CD8-positive, alpha-beta memory T cell (primary cell): Measurements from ENCODE around the gene LPCAT4. TPM values are rescaled to one million over a fixed set of nuclear protein-coding genes. Genes with fewer than 3 reads are reported as not detected.
"Not testable (repeated sequence)": the region's sequence is repeated elsewhere in the genome, so short reads cannot be mapped to it uniquely, and the experiment has no call there.

ENCODE experiments used
- CTCF ChIA-PET: fragments of 350-600 bp; sonication (Branson Sonifier 250); formaldehyde crosslinking; loops from one replicate; lab custom pipeline; 2021; ENCODE audit warnings: antibody characterized with exemption; lab: Charles Lee
- POLR2A ChIA-PET: fragments of 350-600 bp; sonication (Branson Sonifier 250); formaldehyde crosslinking; loops from one replicate; lab custom pipeline; 2021; ENCODE audit warnings: antibody characterized with exemption; lab: Charles Lee
- DNase-seq, 5 donors: peaks; one replicate each; pipeline versions ENCODE4 v3.0.0 to v3.0.0-alpha.2; 2020 to 2022; ENCODE audit warnings: mixed read lengths in 1 of 5
- H3K27ac ChIP-seq: one replicate; pipeline ENCODE4 v1.7.0; 2013; ENCODE audit warnings: low read depth, mild to moderate bottlenecking, low read length, moderate library complexity
- H3K27me3 ChIP-seq: 2 replicates; pipeline ENCODE4 v1.7.0; 2013; ENCODE audit warnings: low read length, mild to moderate bottlenecking; ENCODE audit not compliant: insufficient read depth, poor library complexity, severe bottlenecking
- H3K36me3 ChIP-seq: 2 replicates; pipeline ENCODE4 v1.7.0; 2013; ENCODE audit warnings: mild to moderate bottlenecking, low read length, moderate library complexity; ENCODE audit not compliant: insufficient read depth
- H3K4me1 ChIP-seq: 2 replicates; pipeline ENCODE4 v1.7.0; 2013; ENCODE audit warnings: mild to moderate bottlenecking, low read length, moderate library complexity; ENCODE audit not compliant: insufficient read depth
- H3K4me3 ChIP-seq: 2 replicates; pipeline ENCODE4 v1.7.0; 2013; ENCODE audit warnings: mild to moderate bottlenecking, low read length
- H3K9me3 ChIP-seq: 2 replicates; pipeline ENCODE4 v1.7.0; 2013; ENCODE audit warnings: mild to moderate bottlenecking, low read length
- H3K27ac Mint-ChIP-seq, 8 donors: one replicate each; pipeline ENCODE4 v1.8.0; 2020 to 2021; ENCODE audit warnings: mixed read lengths in 8 of 8, mild to moderate bottlenecking in 6 of 8, inconsistent platforms in 3 of 8, moderate library complexity in 3 of 8
- H3K27me3 Mint-ChIP-seq, 2 donors: one replicate each; pipeline ENCODE4 v1.8.0; 2020 to 2021; ENCODE audit warnings: mixed read lengths in 2 of 2, mild to moderate bottlenecking in 1 of 2, moderate library complexity in 1 of 2
- H3K36me3 Mint-ChIP-seq, 3 donors: one replicate each; pipeline ENCODE4 v1.8.0; 2020 to 2021; ENCODE audit warnings: mixed read lengths in 3 of 3, inconsistent platforms in 1 of 3, mild to moderate bottlenecking in 1 of 3
- H3K4me1 Mint-ChIP-seq, 3 donors: one replicate each; pipeline ENCODE4 v1.8.0; 2020 to 2021; ENCODE audit warnings: mixed read lengths in 3 of 3, inconsistent platforms in 1 of 3, mild to moderate bottlenecking in 1 of 3
- H3K4me3 Mint-ChIP-seq, 7 donors: one replicate each; pipeline ENCODE4 v1.8.0; 2020 to 2021; ENCODE audit warnings: mixed read lengths in 7 of 7, mild to moderate bottlenecking in 6 of 7, moderate library complexity in 4 of 7, inconsistent platforms in 2 of 7
- H3K9me3 Mint-ChIP-seq, 5 donors: one replicate each; pipeline ENCODE4 v1.8.0; 2020 to 2022; ENCODE audit warnings: mixed read lengths in 5 of 5, mild to moderate bottlenecking in 3 of 5, moderate library complexity in 2 of 5, inconsistent platforms in 1 of 5
- polyA plus RNA-seq: library from polyadenylated mRNA; unstranded; fragments of 300-500 nt; fragmentation: Illumina TruSeq; gene quantifications from one replicate; pipeline ENCODE4 v1.2.3, GENCODE V29; 2021
- total RNA-seq, 2 experiments: library from RNA; stranded (reverse); gene quantifications; one replicate each; pipeline ENCODE4 v1.2.3, GENCODE V29; 2021

Gene LPCAT4
- total RNA-seq (10 to 100 TPM; 49.5 to 57.4 TPM), polyA plus RNA-seq (17.4 TPM)

DNA sequence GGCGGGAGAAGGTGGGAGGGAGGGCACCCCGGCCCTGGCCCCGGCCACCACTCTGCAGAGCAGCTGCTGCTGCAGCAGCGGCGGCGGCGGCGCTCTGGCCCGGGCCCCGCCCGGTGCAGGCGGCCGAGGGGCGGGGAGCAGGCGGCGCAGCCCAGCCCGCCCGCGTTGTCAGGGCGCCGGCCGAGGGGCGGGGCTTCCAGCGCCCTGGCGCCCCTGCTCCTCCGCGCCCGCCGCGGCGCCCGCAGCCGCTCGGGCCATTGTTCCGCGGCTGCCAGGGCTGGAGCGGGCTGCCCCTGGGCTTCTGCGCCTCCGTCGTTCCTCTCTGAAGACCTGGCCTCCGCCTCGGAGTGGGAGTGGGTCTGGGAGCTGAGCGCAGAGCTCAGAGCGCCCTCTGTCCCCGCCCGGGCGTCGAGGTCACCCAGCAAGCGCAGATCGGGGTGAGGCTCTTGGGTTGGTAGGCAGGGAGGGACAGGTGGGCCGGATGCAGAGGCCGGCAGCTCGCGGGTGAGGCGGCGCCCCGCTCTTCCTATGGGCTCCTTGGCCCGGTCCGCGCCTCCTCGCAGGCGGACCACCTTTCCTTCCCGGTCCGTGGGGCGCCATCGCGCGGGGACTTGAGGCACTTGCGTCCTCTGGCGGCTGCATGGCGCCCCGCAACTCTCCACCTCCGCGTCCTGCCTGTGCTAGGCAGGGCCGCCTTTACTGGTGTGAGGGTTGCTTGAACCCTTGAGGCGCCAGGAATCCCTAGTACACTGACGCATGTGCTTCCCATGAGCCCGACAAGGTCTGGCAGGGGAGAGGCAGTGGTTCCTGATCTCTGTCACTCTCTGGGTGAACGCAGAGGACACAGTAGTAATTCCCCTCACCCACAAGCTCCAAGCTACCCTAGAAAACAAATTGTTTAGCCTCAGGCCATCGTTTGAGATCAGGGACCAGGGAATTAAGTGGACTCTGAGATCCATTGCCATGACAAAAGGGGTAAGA, at the start of gene LPCAT4:
TSS of gene LPCAT4 (minus strand) at position 96 of the 981 bp plus-strand sequence. CDS start 96 bp downstream, outside the sequence.
- Mint-ChIP-seq H3K4me3 (peak within 1 kb of the TSS; percentile 90 to 98 (median 95)), H3K27me3 (no peaks in the 10 kb centered on the region), H3K36me3 (peaks cover 0 to 27% (median 6%) of the 10 kb centered on the region in 3 donors), H3K4me1 (peaks cover 31 to 51% (median 42%) of the 10 kb centered on the region in 3 donors), H3K27ac (peak within 1 kb of the TSS; percentile 93 to 98 (median 96)), H3K9me3 (no peaks in the 10 kb centered on the region)
- no peaks in the 10 kb centered on the region for H3K36me3 ChIP-seq
- peak; percentile 85 to 94 (median 90) for DNase-seq
- no peaks in the 10 kb centered on the region for H3K9me3 ChIP-seq
- no peaks in the 10 kb centered on the region for H3K27me3 ChIP-seq
- POLR2A ChIA-PET = interaction anchor here (0.5 to 3.5 kb wide), 14 partner anchors 9 to 265 kb away, joined by 3 to 42 read pairs (median 5); partner anchors contain the start of genes EMC7, GOLGA8A, GOLGA8B and NOP10
- CTCF ChIA-PET = interaction anchor here (0.6 to 4.2 kb wide), 36 partner anchors 10 to 324 kb away, joined by 3 to 60 read pairs (median 5); partner anchors contain the start of genes EMC4, EMC7, GOLGA8A and GOLGA8B
- peaks cover 25% of the 10 kb centered on the region for H3K4me1 ChIP-seq
- H3K27ac ChIP-seq = peak within 1 kb of the TSS; percentile 75
- peak within 1 kb of the TSS; percentile 79 for H3K4me3 ChIP-seq

GRCh38 chr15:34409511-34409910, 42.5 kb upstream of the LPCAT4 start:
- H3K9me3 ChIP-seq, CTCF ChIA-PET, H3K27ac ChIP-seq, H3K27ac Mint-ChIP-seq, H3K36me3 Mint-ChIP-seq, H3K9me3 Mint-ChIP-seq, H3K36me3 ChIP-seq, H3K27me3 ChIP-seq, POLR2A ChIA-PET, H3K4me1 ChIP-seq, H3K4me3 ChIP-seq, H3K4me3 Mint-ChIP-seq, H3K27me3 Mint-ChIP-seq, H3K4me1 Mint-ChIP-seq: not testable (repeated sequence)
- peak in 1 of 5 donors; percentile 4 for DNase-seq

- H3K9me3 Mint-ChIP-seq, H3K9me3 ChIP-seq, H3K4me1 ChIP-seq, H3K27ac ChIP-seq, H3K27ac Mint-ChIP-seq, DNase-seq, POLR2A ChIA-PET, H3K4me3 Mint-ChIP-seq, H3K27me3 Mint-ChIP-seq, H3K4me1 Mint-ChIP-seq, CTCF ChIA-PET, H3K27me3 ChIP-seq, H3K4me3 ChIP-seq, H3K36me3 Mint-ChIP-seq, H3K36me3 ChIP-seq: not testable (repeated sequence)
Observed at GRCh38 chr15:34408973-34409372, 42.0 kb upstream of the LPCAT4 start.

DNA sequence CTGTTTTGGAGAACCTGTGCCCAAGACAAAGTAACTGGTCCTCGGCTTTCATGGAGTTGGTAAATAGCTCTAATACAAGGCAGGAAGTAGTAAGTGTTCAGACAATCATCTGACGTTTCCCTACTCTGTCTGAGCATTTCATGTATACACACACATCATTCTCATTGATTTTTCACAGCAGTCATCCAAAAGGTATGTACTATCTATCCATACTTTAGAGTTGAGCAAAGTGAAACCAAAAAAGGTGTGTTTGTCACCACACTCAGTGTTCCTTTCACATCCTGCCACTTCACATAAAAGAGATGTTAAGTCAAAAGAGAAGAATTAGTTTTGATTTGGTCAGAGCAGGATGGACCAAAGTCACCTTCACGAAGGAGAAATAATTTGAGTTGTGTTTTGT, 36.9 kb upstream of the LPCAT4 start:
- CTCF ChIA-PET, H3K36me3 ChIP-seq, H3K27me3 Mint-ChIP-seq: not testable (repeated sequence)

GRCh38 chr15:34403160-34403598, 36.2 kb upstream of the LPCAT4 start:
- CTCF ChIA-PET, H3K9me3 Mint-ChIP-seq, H3K27ac Mint-ChIP-seq: not testable (repeated sequence)

More for the DNA sequence above, 36.9 kb upstream of the LPCAT4 start:
- H3K9me3 ChIP-seq, H3K36me3 Mint-ChIP-seq, POLR2A ChIA-PET, DNase-seq, H3K27ac ChIP-seq, H3K4me1 Mint-ChIP-seq, H3K4me1 ChIP-seq, H3K27ac Mint-ChIP-seq, H3K9me3 Mint-ChIP-seq, H3K4me3 ChIP-seq, H3K4me3 Mint-ChIP-seq, H3K27me3 ChIP-seq: not testable (repeated sequence)

GRCh38 chr15:34397637-34398259, 30.8 kb upstream of the LPCAT4 start:
- H3K27ac Mint-ChIP-seq, DNase-seq, CTCF ChIA-PET, H3K4me3 ChIP-seq, H3K27me3 Mint-ChIP-seq, POLR2A ChIA-PET, H3K4me1 ChIP-seq, H3K9me3 Mint-ChIP-seq, H3K27ac ChIP-seq, H3K9me3 ChIP-seq, H3K27me3 ChIP-seq, H3K36me3 ChIP-seq, H3K4me3 Mint-ChIP-seq, H3K36me3 Mint-ChIP-seq, H3K4me1 Mint-ChIP-seq: not testable (repeated sequence)

More at GRCh38 chr15:34403160-34403598, 36.2 kb upstream of the LPCAT4 start:
- H3K4me3 ChIP-seq, POLR2A ChIA-PET, H3K27ac ChIP-seq, H3K4me1 ChIP-seq, H3K4me1 Mint-ChIP-seq, H3K36me3 ChIP-seq, H3K27me3 Mint-ChIP-seq, H3K36me3 Mint-ChIP-seq, H3K9me3 ChIP-seq, H3K27me3 ChIP-seq, H3K4me3 Mint-ChIP-seq, DNase-seq: not testable (repeated sequence)

DNA sequence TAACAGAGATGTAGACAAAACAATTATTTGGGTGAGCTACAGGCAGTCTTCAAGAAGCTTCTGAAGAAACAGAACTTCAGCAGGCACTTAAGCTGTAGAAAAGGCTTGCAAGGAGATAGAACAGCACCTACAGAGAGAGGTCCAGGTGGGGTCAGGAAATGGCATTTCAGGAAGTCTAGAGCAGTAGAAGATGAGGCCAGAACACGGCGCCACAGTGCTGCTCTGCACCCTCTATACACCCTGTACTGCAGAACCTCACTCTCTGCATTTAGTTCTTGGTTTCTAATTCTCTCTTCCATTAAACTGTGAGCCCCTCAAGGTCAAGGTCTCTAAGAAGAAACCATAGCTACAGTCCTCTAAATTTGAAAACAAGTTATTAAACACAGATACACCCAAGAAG, 26.0 kb upstream of the LPCAT4 start:
- H3K4me3 ChIP-seq, POLR2A ChIA-PET, H3K4me1 Mint-ChIP-seq, CTCF ChIA-PET, H3K4me1 ChIP-seq, H3K36me3 ChIP-seq, DNase-seq, H3K36me3 Mint-ChIP-seq, H3K27ac ChIP-seq, H3K27me3 ChIP-seq, H3K4me3 Mint-ChIP-seq, H3K27me3 Mint-ChIP-seq, H3K9me3 Mint-ChIP-seq, H3K27ac Mint-ChIP-seq, H3K9me3 ChIP-seq: not testable (repeated sequence)

DNA sequence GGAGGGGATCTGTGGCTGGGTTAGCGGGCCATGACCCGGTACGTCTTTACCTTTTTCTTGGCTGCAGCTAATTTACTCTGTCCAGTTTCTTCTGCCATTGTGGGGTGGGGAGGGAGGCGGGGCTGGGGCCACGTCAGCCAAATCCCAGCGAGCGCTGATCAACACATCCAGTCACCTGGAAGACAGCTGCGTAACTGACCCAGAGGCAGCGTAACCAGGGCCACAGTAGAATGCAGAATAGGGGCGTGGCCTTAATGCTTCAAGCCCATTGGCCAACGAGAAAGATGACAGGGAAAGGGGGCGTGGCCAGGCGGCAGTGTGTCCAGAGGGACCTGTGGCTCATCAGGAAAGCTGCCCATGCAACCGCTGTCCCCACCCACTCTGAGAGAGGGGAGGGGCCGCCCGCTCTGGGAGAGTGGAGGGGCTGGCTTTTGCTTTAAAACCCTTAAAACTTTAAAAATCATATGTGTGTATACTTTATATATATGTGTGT, 22.6 kb upstream of the LPCAT4 start:
- H3K27me3 Mint-ChIP-seq, H3K27me3 ChIP-seq, H3K9me3 Mint-ChIP-seq, H3K4me1 Mint-ChIP-seq, H3K4me1 ChIP-seq, H3K4me3 Mint-ChIP-seq, H3K9me3 ChIP-seq, H3K4me3 ChIP-seq, POLR2A ChIA-PET, CTCF ChIA-PET, H3K27ac ChIP-seq, DNase-seq, H3K27ac Mint-ChIP-seq, H3K36me3 ChIP-seq, H3K36me3 Mint-ChIP-seq: not testable (repeated sequence)
